ENCODE results near the gene DLGAP1. TPM values are rescaled to one million over a fixed set of nuclear protein-coding genes. Genes with fewer than 3 reads are reported as not detected.

Gene DLGAP1
- polyA plus RNA-seq, 1 donor from 2014 or later: 4.5 TPM

GRCh38 chr18:3966642-3967358, 488.3 kb downstream of the DLGAP1 start:
- H3K4me3 ChIP-seq (ENCODE audit: low read length): no peak overlapping the region
- no peaks in the 10 kb centered on the region for H4K20me1 ChIP-seq (ENCODE audit: insufficient read depth)
- H3K27me3 ChIP-seq (ENCODE audit: insufficient read depth, low read depth, low read length): no peaks in the 10 kb centered on the region
- no peak for TF ChIP-seq TAF1 (IDR thresholded peaks at IDR 0.05; ENCODE audit: low read depth)
- TF ChIP-seq, protein P1, sequence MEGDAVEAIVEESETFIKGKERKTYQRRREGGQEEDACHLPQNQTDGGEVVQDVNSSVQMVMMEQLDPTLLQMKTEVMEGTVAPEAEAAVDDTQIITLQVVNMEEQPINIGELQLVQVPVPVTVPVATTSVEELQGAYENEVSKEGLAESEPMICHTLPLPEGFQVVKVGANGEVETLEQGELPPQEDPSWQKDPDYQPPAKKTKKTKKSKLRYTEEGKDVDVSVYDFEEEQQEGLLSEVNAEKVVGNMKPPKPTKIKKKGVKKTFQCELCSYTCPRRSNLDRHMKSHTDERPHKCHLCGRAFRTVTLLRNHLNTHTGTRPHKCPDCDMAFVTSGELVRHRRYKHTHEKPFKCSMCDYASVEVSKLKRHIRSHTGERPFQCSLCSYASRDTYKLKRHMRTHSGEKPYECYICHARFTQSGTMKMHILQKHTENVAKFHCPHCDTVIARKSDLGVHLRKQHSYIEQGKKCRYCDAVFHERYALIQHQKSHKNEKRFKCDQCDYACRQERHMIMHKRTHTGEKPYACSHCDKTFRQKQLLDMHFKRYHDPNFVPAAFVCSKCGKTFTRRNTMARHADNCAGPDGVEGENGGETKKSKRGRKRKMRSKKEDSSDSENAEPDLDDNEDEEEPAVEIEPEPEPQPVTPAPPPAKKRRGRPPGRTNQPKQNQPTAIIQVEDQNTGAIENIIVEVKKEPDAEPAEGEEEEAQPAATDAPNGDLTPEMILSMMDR (IDR thresholded peaks at IDR 0.05; ENCODE audit: poor library complexity, severe bottlenecking): no peak
- TF ChIP-seq POLR2AphosphoS5 (IDR thresholded peaks at IDR 0.05): no peak
- TF ChIP-seq RAD21 (conservative IDR thresholded peaks at IDR 0.05): no peak
- no peak for TF ChIP-seq SMC3 (conservative IDR thresholded peaks at IDR 0.05; ENCODE audit: poor library complexity)
- no peak for TF ChIP-seq MXI1 (conservative IDR thresholded peaks at IDR 0.05; ENCODE audit: poor library complexity, severe bottlenecking)
- no peak for TF ChIP-seq REST (IDR thresholded peaks at IDR 0.05; ENCODE audit: borderline replicate concordance)
- no peak for TF ChIP-seq EP300 (conservative IDR thresholded peaks at IDR 0.05; ENCODE audit: poor library complexity, severe bottlenecking)
- no peak for TF ChIP-seq EZH2 (IDR thresholded peaks at IDR 0.05; ENCODE audit: borderline replicate concordance, insufficient read depth, low read length, poor library complexity, severe bottlenecking)
- no peak overlapping the region for H3K9ac ChIP-seq (ENCODE audit: low read length)
- no peak overlapping the region for H2AFZ ChIP-seq (ENCODE audit: low read depth, low read length)
- no peaks in the 10 kb centered on the region for H3K9me3 ChIP-seq (ENCODE audit: low read length)
- H3F3A ChIP-seq (ENCODE audit: insufficient read depth, low read length, poor library complexity, severe bottlenecking): no peaks in the 10 kb centered on the region
- no peaks in the 10 kb centered on the region for H3K79me2 ChIP-seq (replicated peaks; ENCODE audit: insufficient read depth, low read length)
- no peaks in the 10 kb centered on the region for H3K36me3 ChIP-seq (ENCODE audit: insufficient read depth, low read length)
- H3K27ac ChIP-seq (ENCODE audit: low read length): no peak overlapping the region
- no peak overlapping the region for H3K4me2 ChIP-seq (ENCODE audit: low read length)
- no peaks in the 10 kb centered on the region for H3K9me2 ChIP-seq (ENCODE audit: insufficient read depth, low read length)

GRCh38 chr18:3966246-3966641, 488.9 kb downstream of the DLGAP1 start:
- Histone ChIP-seq H3K4me2 (ENCODE audit: low read length) (no peak overlapping the region), H3K27me3 (ENCODE audit: insufficient read depth, low read depth, low read length) (no peaks in the 10 kb centered on the region), H3K27ac (ENCODE audit: low read length) (no peak overlapping the region), H3K9me2 (ENCODE audit: insufficient read depth, low read length) (no peaks in the 10 kb centered on the region), H3K36me3 (ENCODE audit: insufficient read depth, low read length) (no peaks in the 10 kb centered on the region), H3K4me3 (ENCODE audit: low read length) (no peak overlapping the region), H3K9ac (ENCODE audit: low read length) (no peak overlapping the region), H3K9me3 (ENCODE audit: low read length) (no peaks in the 10 kb centered on the region), H3F3A (ENCODE audit: insufficient read depth, low read length, poor library complexity, severe bottlenecking) (no peaks in the 10 kb centered on the region), H3K79me2 (replicated peaks; ENCODE audit: insufficient read depth, low read length) (no peaks in the 10 kb centered on the region), H2AFZ (ENCODE audit: low read depth, low read length) (no peak overlapping the region), H4K20me1 (ENCODE audit: insufficient read depth) (no peaks in the 10 kb centered on the region)
- no peak for TF ChIP-seq EP300 (conservative IDR thresholded peaks at IDR 0.05; ENCODE audit: poor library complexity, severe bottlenecking)
- TF ChIP-seq RAD21 (conservative IDR thresholded peaks at IDR 0.05): no peak
- TF ChIP-seq, protein P1 (IDR thresholded peaks at IDR 0.05; ENCODE audit: poor library complexity, severe bottlenecking): no peak
- TF ChIP-seq SMC3 (conservative IDR thresholded peaks at IDR 0.05; ENCODE audit: poor library complexity): no peak
- TF ChIP-seq TAF1 (IDR thresholded peaks at IDR 0.05; ENCODE audit: low read depth): no peak
- TF ChIP-seq POLR2AphosphoS5 (IDR thresholded peaks at IDR 0.05): no peak
- no peak for TF ChIP-seq EZH2 (IDR thresholded peaks at IDR 0.05; ENCODE audit: borderline replicate concordance, insufficient read depth, low read length, poor library complexity, severe bottlenecking)
- no peak for TF ChIP-seq MXI1 (conservative IDR thresholded peaks at IDR 0.05; ENCODE audit: poor library complexity, severe bottlenecking)
- no peak for TF ChIP-seq REST (IDR thresholded peaks at IDR 0.05; ENCODE audit: borderline replicate concordance)

Measured in neural cell (in vitro differentiated cells).